NCI-H345 (cell line): Measurements from ENCODE around the gene CTNNBL1.

ENCODE experiments used
- DNase-seq: peaks from one replicate; lab custom pipeline; 2025; lab: John Stamatoyannopoulos, UW

Gene CTNNBL1

DNA sequence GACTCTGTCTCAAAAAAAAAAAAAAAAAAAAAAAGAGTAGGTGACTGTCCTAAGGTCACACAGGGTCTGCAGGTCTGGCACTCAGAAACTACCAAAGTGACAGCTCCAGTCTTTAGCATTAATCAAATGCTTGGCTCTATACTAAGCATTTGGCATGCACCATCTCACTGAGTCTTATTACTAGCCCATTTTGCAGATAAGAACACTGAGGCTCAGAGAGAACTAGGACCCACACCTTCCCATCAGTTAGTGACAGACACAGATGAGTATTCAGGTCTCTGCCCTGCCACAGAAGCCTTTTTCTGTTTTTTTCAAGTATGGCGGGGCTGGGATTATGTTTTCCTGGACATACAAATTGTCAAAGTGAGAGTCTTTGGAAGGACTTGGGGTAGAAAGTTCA lies 186.0 kb downstream of the CTNNBL1 start:
- DNase-seq = no peak

DNA sequence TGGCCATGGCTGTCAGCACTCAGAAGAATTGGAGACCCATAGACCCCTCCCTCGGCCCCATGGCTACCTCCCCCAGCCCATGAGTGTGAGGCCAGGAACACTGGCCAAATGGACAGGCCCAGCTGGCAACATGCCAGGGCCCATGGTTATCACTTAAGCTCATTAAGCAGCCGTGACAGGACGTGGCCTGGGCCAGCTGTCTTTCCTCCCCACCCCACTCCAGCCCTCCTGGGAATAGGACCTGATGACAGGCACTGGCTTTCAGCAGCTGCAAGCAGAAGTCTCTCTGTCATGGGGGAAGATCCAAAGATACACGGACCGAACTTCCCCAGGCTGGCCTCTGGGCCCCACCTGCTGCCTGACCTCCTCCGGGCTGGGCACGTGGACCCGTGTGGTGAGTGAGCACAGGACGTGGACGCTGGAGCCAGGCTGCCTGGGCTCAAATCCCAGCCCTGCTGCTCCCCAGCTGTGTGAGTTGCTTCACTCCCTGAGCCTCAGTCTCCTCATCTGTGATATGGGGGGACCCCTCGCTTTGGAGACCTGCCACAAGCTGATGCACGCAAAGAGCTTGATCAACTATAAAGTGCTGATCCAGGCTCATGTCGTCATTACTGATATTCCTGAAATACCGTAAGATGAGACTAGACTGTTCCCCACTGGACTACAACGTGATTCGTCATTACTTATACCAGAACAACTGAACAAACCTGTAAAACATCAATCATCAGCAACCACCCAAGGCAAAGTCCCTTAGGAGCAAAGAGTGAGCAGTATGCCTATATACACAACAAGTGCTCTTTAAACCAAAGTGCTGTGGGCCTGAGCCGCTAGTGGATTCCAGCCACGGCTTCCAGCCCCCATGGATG lies 187.1 kb downstream of the CTNNBL1 start:
- DNase-seq = peak; percentile 79

DNA sequence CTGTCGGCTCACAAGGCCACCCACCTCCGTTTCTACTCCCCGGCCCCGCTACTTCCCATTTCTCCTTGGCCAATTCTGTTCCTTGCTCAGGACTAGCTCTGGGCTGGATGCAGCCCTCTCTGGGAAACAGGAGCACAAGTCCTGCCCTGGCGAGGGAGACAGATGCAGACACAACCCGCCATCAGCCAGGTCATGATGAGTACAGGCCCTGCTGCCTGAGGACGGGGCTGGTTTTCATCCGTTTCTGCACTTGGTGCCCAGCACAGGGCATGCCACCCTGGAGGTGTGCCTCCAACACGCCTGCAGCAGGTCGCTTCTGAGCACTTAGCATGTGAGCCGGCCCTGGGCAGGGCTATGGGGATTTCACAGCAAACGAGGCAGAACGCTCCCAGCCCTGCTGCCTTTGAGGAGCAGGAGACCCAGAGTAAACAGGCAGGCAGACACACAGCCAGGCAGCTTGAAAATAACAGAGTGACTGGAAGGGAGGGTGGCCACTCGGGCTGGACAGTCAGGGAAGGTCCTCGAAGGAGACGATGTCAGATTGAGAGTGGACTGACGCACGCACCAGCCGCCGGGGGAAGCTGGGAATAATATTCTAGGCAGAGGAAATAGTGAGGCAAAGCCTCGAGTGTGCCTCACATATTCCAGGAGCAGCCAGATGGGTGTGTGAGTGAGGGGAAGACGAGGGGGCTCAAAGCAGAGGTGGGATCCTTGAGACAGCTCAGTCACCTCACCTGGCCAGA lies 187.9 kb downstream of the CTNNBL1 start:
- DNase-seq = peak; percentile 83

DNA sequence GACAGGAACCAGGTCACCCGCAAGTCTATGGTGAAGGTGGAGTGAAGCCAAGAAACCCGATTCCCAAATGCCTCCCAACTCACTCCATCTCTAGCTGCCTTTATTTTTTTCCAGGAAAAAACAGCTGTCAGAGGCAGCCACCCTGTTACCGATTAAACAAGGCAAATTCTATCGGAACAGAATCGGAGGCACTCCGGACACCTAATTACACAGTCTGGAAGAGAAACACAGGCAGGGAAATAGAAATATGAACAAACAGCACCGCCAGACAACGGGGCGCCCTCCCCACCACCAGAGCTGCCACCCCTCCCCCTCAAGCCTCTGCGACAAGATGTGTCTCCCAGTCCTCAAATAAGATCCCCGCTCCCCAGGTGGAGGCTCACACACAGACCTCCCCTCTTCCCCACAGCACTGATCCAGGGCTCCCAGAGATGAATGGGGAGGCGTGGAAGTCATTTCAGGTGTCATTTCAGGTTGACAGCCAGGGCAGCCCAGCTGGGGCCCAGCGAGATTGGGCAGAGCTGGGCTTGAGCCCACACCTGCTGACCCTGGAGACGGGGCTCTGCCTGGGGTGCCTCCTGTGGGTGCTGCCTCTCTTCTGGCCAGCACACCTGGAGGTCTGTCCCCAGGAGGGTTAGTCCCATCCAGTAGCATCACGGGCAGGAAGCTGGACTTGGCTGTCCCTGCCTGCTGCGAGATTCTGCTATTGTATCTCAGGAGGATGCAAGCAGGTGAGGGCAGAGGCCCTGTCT lies 189.3 kb downstream of the CTNNBL1 start:
- DNase-seq = peak; percentile 55

DNA sequence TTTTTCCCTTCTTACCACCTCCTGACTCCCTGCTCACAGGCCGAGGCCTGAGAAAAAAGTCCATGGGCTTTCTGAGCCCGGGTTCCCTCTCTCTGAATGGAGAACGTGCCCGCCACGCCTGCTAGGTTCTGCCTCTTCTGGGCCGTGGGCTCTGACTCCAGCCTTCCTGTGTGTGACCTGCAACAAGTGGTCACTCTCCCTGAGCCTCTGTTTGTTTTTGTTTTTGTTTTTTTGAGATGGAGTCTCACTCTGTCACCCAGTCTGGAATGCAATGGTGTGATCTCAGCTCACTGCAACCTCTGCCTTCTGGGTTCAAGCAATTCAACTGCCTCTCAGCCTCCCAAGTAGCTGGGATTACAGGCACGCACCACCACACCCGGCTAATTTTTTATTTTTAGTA lies 191.2 kb downstream of the CTNNBL1 start:
- DNase-seq = no peak

DNA sequence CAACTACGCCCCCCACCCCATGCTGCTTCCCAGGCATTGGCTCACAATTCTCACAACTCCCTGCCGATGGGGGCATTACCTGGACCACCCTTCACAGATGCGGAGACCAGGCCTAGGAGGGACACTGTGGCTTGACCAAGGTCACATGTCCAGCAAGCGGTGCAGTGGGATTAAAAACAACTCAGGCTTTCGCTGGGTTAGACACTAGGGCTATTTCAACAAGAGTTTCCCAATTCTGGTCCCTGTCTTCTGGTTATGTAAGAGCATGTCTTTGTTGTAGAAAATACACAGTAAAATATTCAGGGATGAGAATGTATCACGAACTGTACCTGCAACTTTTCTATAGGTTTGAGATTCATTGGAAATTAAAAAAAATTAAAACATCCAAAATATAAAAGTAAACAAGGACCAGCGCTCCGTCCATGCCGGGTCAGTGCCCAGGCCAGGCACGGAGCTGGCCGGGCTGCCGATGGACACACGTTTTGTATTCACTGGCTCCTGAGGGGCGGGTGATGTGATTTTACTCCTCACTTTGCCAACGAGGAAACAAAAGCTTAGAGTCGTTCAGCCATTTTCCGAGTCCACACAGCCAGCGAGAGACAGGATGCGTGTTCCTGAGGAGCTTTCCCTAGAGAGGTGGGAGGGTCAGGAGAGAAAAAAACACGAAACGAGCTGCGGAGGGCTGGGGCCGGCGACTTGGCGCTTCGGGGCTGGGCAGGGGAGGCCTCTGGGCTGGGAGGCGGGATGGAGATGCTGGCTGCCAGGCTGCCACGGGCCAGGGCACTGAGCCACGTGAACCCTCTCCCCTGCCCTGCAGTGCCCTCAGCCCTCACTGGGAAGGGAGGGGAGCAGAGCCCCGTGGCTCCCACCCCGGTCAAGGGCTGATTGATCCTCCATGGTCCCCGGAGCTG lies 192.0 kb downstream of the CTNNBL1 start:
- DNase-seq = peak; percentile 12

DNA sequence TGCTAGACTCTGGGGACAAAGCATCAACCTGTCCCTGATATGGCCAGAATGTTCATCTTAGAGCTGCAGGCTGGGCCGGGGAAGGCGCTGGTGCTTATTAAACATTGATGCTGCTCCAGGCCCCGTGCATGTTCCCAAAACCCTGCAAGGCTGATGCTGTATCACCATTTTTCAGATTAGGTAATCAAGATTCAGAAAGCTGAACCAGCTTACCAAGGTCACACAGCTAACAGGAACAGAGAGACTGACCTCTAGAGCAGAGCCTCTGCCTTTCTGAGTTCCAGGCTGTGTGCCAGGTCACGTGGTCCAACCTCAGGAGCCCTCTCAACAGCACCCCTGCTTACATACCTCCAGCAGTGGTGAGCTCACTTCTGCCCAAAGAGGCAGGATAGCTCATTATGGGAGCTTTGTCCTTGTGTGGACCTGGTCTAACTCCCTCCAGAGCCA lies 193.0 kb downstream of the CTNNBL1 start:
- no peak for DNase-seq

DNA sequence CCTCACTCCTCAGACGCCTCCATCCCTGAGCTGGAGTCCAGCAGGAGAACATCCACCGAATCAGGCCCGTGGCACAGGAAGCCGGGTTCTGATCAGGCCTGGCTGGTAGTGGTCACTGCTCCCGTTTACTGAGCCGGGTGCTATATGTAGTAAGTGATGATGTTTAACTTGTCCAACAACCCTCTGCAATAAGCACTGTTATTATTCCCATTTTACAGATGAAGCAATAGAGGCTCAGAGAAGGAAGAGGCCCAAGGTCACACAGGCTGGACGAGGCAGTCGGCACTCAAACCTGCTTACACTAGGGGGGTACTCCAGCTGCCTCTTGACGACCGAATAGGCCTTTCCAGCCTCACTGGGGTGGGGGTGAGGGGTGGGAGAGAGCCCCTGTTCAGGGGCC lies 194.8 kb downstream of the CTNNBL1 start:
- no peak for DNase-seq

DNA sequence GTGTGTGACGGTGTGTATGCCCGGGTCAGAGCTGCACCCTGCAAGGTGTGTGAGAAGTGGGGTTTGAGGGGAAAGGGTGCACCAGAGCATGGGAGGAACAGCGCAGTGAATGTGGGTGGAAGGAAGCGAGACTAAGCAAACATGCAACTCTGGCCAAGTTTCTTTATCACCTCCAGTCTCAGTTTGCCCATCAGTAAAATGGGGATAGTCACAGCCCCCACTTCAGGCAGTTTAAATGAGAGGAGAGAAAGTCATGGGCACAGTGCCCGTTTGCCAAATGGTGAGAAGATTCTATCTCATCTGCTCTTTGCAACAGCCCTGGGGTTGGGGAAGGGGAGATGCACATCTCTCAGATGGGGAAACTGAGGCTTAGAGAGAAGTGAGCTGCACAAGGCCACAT lies 196.3 kb downstream of the CTNNBL1 start:
- no peak for DNase-seq

DNA sequence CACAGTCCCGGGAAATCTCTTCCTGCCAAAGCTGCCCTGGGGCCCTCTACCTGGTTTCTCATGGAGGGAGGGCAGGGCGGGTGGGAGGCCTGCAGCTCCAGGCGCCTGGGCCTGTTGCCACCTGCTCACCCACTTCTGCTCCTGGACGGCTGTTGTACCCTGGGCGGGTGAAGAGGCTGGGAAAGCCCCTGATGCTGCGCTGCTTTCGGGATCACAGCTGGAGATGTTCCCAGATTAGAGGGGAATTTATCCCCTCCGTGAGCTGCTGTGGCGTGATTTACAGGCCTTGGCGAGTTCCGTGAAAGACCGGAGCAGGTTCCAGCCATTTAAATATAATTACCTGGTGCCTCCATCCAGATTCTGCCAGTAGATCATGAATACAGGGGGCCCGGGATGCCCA lies 196.8 kb downstream of the CTNNBL1 start:
- DNase-seq = peak; percentile 74

DNA sequence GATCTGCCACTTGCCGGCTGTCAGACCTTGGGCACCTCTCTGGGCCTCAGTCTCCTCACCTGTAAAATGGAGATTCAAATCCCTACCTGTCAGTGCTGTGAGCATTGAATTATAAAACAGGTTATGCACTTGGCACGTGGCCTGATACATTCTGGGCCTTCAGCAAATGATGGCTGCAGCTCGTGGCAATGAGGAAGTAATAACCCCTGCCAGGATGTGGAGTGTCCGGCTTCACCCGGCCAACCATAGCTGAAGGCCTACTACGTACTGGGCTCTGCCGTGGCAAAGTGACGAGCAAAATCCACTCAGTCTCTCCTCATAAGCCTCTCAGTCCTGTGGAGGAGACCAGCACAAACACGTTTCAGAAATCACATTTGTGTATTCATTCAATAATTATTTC lies 198.2 kb downstream of the CTNNBL1 start:
- DNase-seq = no peak

DNA sequence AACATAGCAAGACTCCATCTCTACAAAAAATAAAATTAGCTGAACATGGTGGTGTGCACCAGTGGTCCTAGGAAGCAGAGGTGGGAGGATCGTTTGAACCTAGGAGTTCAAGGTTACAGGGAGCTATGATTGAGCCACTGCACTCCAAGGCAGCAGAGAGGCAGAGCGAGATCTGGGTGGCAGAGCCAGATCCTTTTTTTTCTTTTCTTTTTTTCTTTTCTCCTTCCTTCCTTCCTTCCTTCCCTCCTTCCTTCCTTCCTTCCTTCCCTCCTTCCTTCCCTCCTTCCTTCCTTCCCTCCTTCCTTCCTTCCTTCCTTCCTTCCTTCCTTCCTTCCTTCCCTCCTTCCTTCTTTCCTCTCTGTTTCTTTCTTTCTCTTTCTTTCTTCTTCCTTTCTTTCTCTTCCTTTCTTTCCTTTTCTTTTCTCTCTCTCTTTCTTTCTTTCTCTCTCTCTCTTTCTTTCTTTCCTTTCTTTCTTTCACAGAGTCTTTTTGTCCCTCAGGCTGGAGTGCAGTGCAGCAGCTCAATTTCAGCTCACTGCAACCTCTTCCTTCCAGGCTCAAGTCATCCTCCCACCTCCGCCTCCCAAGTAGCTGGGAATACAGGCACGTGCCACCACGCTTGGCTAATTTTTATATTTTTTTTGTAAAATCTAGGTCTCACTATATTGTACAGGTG lies 199.9 kb downstream of the CTNNBL1 start:
- no peak for DNase-seq

DNA sequence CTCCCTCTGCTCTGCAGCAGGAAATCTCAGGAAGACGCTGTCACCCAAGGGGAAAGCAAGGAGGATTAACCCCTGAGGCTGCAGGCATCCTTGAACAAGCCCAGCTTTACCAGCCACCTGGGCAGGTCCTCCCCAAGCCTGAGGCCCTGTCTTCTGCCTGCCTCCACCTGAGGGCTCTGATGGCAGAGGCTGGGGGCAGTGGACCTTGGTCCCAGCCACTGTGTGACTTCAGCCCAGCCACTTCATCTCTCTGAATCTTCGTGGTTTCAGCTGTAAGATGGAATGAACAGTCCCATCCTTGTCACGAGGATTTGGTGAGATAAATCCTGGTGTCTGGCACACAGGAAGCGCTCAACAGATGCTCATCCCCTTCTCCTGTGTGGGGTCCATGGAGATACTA lies 200.6 kb downstream of the CTNNBL1 start:
- no peak for DNase-seq

DNA sequence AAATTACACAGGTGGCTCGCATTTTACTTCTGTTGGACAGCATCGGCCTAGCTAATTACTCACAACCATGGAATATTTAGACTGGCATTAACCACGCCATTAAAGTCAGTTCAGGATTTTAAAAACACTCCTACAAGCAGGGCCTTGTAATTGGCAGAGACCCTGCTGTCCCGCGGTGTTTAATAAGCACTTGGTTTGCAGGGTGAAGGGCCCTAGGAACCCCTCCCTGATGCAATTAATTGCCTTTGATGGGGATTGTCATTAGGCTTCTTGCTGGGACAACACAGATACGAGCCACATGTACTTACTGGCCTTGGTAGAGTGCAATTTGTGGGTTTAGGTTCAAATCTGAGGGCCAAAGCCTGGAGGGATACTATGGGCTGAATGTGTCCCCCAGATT lies 201.3 kb downstream of the CTNNBL1 start:
- DNase-seq = no peak

DNA sequence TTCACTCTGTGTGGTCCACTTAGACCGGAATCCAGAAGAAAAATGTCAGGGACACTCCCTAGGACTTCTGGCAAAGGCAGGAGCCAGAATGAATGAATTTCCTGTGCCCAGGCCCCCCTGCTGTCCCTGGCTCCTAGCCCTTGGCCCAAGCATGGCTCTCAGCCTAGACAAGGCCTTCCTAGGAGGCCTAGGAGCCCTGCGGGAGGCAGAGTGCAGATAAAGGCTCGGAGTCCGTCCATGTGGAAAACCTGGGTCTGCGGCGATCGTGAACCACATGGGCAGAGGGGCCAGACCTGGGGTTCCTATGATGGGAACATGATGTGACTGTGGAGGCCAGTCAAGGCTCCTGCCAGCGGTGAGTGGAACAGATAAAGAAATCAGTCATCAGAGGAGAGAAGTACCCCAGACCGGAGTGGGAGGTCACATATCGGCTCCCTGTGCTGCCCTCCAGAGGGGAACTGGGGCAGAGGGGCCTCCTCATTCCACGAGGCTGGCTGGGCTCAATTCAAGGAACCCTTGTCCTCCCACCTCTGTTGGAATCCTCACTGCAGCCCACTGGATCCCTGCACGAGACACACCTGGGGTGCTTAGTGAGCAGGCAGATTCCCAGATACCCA lies 203.2 kb downstream of the CTNNBL1 start:
- no peak for DNase-seq

DNA sequence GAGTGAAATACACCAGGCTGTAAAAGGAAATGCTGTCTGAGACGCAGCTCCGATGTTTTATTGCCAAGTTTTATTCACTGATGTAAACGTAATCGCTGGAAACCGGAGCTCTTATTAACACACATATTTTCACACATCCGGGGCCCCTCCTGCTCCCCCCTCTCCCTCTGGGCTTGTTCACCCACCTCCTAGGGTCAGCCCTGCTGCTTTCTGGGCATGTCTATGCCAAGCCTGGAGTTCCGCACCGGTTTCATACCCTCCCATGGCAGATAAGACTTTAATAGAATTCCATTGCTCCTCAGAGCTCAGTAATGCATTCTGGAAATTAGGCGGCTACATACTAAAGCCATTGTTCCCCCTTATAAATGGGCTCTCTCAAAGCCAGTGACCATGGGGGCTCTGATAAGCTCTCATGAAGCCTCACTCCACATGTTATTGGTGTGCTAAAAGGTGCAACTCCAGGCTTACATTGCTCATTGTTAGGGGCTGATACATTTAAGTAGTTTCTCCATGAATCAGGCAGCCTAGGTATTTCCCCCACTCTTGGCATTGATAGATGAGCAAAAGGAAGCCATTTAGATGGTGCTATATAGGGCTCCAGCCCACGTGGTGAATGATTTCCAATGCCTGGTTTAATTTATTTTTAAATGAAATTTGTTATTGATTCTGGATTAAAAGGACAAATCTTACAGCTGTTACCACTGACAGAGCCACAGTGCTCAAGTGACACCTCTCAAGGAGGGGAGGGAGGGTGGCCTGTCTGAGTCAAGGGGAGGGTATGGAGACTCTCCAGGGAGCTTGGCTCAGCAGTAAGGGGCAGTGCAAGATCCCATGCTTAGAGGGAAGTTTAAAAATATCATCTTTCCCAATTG lies 204.6 kb downstream of the CTNNBL1 start:
- no peak for DNase-seq

DNA sequence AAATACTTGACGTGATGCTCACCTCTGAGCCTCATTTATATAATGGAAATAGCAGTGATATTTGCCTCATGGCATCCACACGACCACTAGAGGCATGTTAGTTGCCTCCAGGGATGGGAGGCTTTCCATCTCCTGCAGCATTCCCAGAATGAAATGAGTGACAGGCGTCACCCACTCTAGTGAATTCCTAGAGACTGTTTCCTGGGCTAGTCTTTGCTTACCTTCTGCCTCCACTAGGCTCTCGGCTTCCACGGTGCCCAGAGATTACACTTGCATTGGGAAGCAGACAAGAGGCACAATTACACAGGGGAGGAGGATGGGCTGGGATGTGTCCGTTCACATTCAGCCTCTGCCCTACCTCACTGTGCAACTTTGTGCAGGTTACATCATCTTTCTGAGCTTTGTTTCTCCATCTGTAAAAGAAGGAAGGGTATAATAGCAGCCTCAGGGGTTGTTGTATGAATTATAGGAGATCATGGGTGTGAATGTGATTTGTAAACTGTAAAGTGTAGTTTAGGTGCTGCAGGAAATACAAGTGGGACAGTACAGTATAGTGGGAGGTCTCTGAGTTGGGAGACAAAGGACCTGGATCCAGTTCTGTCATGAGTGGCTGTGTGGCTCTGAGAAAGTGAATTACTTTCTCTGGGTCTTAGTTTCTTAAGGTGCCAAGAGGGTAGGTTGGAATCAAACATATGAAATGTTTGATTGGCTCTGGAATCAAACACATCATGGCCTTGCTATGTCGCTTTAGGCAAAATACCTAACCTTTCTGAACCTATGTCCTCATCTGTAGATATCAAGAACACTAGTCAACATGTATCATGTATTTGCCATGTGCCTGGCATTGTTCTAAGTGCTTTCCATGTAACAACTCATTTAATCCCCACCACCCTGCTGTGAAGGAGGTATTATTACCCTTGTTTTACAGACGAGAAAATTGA lies 205.5 kb downstream of the CTNNBL1 start:
- DNase-seq = no peak

DNA sequence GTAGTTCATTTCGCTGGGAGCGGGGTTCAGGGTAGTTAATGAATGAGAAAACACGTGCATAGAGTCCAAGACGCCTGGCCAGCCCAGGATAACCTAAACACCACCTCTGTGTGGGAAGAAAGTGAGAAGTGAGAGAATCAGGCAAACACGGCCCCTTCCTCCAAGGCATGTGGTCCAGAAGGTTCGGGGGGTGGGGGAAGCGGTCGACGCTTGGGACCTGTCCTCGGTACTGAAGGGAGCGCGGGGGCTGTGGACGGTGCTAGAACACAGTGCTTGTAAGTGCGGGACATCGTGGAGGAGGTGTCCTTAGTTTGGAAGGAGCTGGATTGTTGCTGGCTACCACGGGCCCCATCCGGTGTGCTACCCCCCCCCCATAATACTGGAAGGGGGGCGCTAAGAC lies 207.4 kb downstream of the CTNNBL1 start:
- DNase-seq = no peak
